EH (cell line): ENCODE results near the gene THNSL1.
"Not testable (repeated sequence)": the region's sequence is repeated elsewhere in the genome, so short reads cannot be mapped to it uniquely, and the experiment has no call there.

Experiments
- DNase-seq: peaks from one replicate; pipeline ENCODE4 v3.0.0-alpha.2; 2015; ENCODE audit warnings: low read depth

The THNSL1 gene

DNA sequence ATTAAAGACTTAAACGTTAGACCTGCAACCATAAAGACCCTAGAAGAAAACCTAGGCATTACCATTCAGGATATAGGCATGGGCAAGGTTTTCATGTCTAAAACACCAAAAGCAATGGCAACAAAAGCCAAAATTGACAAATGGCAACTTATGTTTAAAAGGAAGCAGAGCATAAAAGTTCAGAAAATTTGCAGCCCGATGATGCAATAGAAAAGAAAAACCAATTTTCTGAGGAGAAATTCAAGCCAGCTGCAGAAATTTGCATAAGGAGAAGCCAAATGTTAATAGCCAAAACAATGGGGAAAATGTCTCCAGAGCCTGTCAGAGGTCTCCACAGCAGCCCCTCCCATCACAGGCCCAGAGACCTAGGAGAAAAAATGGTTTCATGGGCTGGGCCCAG, 4.8 kb upstream of the THNSL1 start:
- DNase-seq: not testable (repeated sequence)

DNA sequence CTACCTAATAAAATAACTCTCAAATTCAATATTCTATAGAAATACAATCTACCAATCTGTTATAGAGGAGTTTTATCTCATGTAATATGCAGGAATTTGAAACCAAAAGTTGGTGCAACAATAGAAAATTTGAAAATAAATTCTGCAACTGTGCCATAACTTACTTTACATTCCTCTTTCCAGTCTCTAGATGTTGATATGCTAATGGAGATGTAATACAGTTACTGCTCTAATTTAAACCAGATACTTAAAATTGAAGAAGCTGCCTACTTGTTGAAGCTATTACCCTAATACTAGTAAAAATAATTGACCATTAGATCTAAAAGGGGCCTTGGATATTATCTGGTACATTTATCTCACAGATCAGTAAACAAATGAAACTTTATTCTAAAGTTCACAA, 1.8 kb upstream of the THNSL1 start:
- DNase-seq: no peak

- DNase-seq: peak; percentile 91
These were observed 510 bp upstream of the THNSL1 start, which contains the start of gene ENKUR for GRCh38 chr10:25015828-25016375. ENKUR (minus strand) TSS chr10:25016158; CDS start chr10:25015936, 222 bp downstream.

- DNase-seq: no peak
These were observed 760 bp downstream of the THNSL1 start for GRCh38 chr10:25017154-25017590.

GRCh38 chr10:25017661-25018060, 1.2 kb downstream of the THNSL1 start:
- no peak for DNase-seq

DNA sequence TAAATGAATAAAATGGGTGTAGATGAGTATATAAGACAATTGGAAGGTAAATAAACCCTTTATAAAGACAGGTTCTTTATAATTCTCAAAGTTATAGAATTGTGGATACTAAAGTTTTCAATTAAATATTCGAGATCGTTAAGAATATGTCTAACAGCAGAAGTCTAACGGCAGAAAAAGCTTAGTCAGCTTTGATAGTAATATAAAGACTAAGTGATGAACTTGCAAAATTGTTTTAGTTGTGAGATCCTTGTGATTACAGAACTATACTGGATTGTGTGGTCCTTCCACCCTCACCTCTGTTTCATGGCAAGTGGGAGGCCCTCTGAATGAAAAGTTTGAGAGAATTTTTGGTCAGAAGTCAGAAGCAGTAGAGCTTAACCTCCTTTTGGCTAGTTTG, 2.3 kb downstream of the THNSL1 start:
- DNase-seq: no peak

DNA sequence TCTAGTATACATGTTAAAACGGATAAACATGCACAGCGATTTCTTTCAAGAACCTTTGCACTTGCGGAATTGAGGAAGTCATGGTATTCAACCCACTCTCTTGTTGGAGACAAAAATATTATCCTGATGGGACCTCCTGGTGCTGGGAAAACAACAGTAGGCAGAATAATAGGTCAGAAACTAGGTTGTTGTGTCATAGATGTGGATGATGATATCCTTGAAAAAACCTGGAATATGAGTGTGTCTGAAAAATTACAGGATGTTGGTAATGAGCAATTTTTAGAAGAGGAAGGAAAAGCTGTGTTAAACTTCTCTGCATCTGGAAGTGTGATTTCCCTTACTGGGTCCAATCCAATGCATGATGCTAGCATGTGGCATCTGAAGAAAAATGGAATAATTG, 6.9 kb downstream of the THNSL1 start:
- no peak for DNase-seq

DNA sequence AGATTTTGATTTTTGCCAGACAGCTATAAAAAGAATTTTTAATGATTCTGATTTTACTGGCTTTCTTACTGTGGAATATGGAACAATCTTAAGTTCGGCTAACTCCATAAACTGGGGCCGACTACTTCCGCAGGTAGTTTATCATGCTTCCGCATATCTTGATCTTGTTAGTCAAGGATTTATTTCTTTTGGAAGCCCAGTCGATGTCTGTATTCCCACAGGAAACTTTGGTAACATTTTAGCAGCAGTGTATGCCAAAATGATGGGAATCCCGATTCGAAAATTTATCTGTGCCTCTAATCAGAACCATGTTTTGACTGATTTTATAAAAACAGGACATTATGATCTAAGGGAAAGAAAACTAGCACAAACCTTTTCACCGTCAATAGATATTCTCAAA, 8.1 kb downstream of the THNSL1 start:
- DNase-seq: no peak

DNA sequence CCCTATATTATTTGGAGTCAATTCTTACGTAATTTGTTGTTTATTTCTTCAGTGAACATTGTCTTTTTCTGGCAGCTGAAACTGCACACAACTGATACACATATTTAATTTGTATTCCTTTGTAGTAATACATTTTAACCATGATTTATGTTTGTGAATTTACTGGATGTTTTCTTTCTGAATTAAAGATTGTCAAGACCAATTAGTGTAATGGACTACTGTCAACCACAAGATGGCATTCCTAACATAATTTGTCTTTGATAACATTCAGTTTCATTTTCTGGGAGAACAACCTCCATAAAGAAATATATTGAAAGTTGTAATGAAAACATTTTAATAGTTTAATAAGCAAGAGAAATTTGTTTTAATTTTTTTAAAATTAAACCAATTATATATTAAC, 10.1 kb downstream of the THNSL1 start:
- peak; percentile 62 for DNase-seq

- peak; percentile 16 for DNase-seq
These were observed 12.3 kb downstream of the THNSL1 start for GRCh38 chr10:25028711-25029110.

DNA sequence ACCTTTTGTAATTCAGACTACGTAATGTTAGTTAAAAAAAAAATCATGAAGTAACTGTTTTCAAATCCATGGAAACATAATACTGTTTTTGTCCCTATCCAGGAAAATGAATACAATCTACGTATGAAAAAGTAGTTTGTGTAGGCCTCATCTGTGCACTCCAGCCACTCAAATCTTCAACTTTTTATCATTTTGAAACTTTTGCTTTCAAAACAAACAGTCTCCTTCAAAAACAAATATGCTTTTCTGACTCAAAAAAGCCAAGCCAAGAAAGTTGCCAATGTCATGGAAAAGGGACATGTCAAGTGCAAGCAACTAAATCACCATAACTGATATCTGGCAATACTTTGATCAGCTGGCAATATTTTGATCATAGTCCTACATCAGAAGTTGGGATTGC, 13.1 kb downstream of the THNSL1 start:
- no peak for DNase-seq

GRCh38 chr10:25036381-25036780, 20.0 kb downstream of the THNSL1 start:
- DNase-seq: no peak

DNA sequence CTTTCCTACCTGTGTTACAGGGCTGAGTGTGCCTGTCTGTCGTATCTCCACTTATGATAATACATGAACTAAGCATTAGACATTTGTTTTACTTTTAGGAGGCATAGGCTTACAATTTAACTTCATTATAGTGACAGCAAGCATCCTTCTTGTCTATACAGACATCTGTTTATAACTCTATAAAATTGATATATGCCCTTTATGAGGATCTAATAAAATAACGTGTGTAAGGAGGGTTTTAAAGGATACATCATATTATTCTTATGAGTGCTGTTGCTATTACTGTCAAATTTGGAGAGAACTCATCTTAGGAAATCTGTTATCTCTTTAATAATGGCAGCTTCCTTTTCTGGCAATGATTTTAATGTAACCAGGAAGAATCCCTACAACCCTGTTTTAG, 21.9 kb downstream of the THNSL1 start:
- DNase-seq: no peak

DNA sequence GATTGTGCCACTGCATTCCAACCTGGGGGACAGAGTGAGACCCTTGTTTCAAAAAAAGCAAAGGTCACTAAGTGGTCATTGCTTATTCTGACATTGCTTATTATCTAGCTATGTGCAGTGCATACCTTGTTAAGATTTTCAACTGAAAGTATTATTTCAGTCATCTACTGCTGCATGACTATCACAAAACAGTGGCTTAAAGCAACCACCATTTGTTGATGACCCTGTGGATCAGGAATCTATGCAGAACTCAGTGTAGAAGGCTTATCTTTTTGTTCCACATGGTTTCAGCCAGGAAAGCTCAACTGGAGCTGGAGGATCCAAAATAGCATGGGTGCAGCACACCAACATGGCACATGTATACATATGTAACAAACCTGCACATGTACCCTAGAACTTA, 23.1 kb downstream of the THNSL1 start:
- no peak for DNase-seq

DNA sequence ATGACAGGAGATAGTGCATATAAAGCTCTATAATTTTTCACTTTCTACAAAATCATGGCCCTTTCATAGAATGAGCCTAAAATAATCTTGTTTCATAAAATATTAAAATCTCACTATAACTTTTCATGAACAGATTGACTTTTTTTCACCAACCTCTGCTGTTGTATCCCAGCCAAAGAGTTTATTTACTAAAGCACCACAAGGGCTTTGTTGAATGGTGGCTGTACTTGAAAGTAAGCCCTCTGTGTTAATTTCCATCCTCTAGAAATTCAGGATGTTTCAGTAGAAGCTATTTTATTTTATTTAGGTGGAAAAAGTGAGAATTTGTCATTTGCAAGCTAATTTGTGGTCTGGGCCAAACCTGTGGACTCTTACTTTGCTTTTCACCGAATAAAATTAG, 30.2 kb downstream of the THNSL1 start:
- no peak for DNase-seq

GRCh38 chr10:25047088-25047487, 30.7 kb downstream of the THNSL1 start:
- no peak for DNase-seq

GRCh38 chr10:25047591-25048301, 31.3 kb downstream of the THNSL1 start:
- peak; percentile 87 for DNase-seq

- DNase-seq: no peak
These were observed 32.0 kb downstream of the THNSL1 start for GRCh38 chr10:25048450-25048849.

GRCh38 chr10:25049966-25050365, 33.6 kb downstream of the THNSL1 start:
- no peak for DNase-seq

- no peak for DNase-seq
These were observed 34.0 kb downstream of the THNSL1 start for GRCh38 chr10:25050402-25050801.

DNA sequence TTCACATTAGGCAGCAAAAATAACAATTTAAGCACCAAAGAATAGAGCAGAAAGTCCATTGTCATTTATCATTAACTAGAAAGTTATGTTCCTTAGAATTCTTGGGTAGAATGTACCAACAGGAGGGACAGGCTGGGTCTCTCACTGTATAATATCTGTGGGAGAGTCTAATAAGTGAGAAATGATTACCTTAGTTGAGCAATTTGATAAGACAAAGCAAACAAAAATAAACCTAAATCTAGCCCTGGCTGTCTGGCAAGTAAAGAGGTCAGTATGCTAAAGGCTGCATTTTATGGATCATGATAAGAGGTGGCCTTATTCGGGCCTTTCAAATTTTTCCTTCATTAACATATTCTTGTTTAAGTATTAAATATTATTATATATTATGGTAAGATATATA, 35.6 kb downstream of the THNSL1 start:
- no peak for DNase-seq

DNA sequence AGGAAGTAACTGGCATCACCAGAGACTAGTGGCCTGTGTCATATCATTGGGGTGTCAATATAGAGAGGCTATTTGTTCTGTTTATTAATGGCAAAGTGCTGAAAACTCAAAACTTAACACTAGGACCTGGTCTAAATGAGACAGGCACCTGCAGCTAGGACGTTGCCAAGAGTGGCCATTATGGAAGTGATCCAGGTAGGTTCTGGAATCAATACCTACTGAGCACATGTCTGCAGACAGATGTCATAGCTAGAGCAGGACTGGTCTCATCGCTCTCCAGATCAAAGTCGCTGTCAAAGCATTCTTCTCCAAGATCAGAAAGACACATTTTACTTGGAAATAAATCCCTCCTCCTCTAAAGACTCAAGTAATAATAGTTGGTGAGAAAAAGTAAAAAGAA, 40.3 kb downstream of the THNSL1 start:
- DNase-seq: no peak

DNA sequence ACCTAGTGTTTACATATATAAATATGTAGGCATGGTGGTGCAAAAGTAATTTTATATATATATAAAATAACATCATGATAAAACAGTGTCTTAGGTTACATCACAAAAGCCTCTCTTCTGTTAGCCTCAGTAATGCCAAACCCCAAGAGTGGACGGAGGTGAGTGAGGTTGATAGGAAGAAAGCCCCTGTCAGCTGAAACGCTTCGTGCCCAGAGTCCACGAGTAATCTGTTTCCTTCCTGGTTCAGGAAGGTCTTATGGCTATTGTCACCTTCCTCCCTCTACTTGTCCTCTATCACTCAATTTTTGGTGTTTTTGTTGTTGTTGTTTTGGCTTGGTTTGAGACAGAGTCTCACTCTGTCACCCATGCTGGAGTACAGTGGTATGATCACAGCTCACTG, 41.5 kb downstream of the THNSL1 start:
- DNase-seq: no peak

- peak; percentile 89 for DNase-seq
These were observed 43.6 kb downstream of the THNSL1 start for GRCh38 chr10:25059990-25060389.
